Measurements from ENCODE around the gene SOX15. TPM values are rescaled to one million over a fixed set of nuclear protein-coding genes. Genes with fewer than 3 reads are reported as not detected.

The SOX15 gene
- total and polyA plus RNA-seq, 2 of the 13 experiments (the other 11 are each of a cell fraction or from before 2014, with no cell fraction given), result 0.07 to 0.18 TPM

- TF ChIP-seq ZNF513 (CRISPR knock-in tag; conservative IDR thresholded peaks at IDR 0.05) (no peak), CTCF (CRISPR knock-in tag; IDR thresholded peaks at IDR 0.05) (0 out of 2 replicates have a peak, but pooled peaks have one; percentile 6), PRDM4 (CRISPR knock-in tag; IDR thresholded peaks at IDR 0.05; ENCODE audit: borderline replicate concordance) (no peak; the same call in 1 of the 2 replicates), ZNF343 (CRISPR knock-in tag; IDR thresholded peaks at IDR 0.05) (no peak), ZNF335 (CRISPR knock-in tag; IDR thresholded peaks at IDR 0.05) (no peak; the same call in 1 of the 2 replicates), MEIS2 (CRISPR knock-in tag; IDR thresholded peaks at IDR 0.05) (no peak; the same call in 1 of the 2 replicates), SYNCRIP (IDR thresholded peaks at IDR 0.05; ENCODE audit: insufficient read depth, low read depth, low read length) (no peak), HES4 (CRISPR knock-in tag; IDR thresholded peaks at IDR 0.05; ENCODE audit: borderline replicate concordance) (0 out of 2 replicates have a peak, but pooled peaks have one; percentile 38), MBNL3 (CRISPR knock-in tag; conservative IDR thresholded peaks at IDR 0.05) (no peak), FOXP4 (CRISPR knock-in tag; IDR thresholded peaks at IDR 0.05) (peak; percentile 70), SNAPC4 (CRISPR knock-in tag; IDR thresholded peaks at IDR 0.05) (no peak), ZNF441 (CRISPR knock-in tag; IDR thresholded peaks at IDR 0.05; ENCODE audit: borderline replicate concordance) (0 out of 2 replicates have a peak, but pooled peaks have one; percentile 41), ZFP1 (CRISPR knock-in tag; IDR thresholded peaks at IDR 0.05) (peak; percentile 61; the same call in 1 of the 2 replicates), FOSL1 (CRISPR knock-in tag; IDR thresholded peaks at IDR 0.05; ENCODE audit: borderline replicate concordance) (0 out of 2 replicates have a peak, but pooled peaks have one; percentile 29)
These were observed 10.7 kb downstream of the SOX15 start, which contains the start of gene CD68 (continued) for GRCh38 chr17:7579001-7579833.

Data from HepG2 (cell line).